GM18508 (cell line): ENCODE measurements around the gene SLC4A3.
A peak's percentile ranks its signal among the peaks of the same experiment; 100 is the strongest.

Experiments
- ATAC-seq: cut with Tn5 transposase; IDR thresholded peaks from one replicate; pipeline ENCODE4 v1.9.1; 2021; ENCODE audit warnings: moderate number of reproducible peaks; ENCODE audit not compliant: insufficient read depth, unreplicated experiment

Gene SLC4A3, protein sequence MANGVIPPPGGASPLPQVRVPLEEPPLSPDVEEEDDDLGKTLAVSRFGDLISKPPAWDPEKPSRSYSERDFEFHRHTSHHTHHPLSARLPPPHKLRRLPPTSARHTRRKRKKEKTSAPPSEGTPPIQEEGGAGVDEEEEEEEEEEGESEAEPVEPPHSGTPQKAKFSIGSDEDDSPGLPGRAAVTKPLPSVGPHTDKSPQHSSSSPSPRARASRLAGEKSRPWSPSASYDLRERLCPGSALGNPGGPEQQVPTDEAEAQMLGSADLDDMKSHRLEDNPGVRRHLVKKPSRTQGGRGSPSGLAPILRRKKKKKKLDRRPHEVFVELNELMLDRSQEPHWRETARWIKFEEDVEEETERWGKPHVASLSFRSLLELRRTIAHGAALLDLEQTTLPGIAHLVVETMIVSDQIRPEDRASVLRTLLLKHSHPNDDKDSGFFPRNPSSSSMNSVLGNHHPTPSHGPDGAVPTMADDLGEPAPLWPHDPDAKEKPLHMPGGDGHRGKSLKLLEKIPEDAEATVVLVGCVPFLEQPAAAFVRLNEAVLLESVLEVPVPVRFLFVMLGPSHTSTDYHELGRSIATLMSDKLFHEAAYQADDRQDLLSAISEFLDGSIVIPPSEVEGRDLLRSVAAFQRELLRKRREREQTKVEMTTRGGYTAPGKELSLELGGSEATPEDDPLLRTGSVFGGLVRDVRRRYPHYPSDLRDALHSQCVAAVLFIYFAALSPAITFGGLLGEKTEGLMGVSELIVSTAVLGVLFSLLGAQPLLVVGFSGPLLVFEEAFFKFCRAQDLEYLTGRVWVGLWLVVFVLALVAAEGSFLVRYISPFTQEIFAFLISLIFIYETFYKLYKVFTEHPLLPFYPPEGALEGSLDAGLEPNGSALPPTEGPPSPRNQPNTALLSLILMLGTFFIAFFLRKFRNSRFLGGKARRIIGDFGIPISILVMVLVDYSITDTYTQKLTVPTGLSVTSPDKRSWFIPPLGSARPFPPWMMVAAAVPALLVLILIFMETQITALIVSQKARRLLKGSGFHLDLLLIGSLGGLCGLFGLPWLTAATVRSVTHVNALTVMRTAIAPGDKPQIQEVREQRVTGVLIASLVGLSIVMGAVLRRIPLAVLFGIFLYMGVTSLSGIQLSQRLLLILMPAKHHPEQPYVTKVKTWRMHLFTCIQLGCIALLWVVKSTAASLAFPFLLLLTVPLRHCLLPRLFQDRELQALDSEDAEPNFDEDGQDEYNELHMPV

DNA sequence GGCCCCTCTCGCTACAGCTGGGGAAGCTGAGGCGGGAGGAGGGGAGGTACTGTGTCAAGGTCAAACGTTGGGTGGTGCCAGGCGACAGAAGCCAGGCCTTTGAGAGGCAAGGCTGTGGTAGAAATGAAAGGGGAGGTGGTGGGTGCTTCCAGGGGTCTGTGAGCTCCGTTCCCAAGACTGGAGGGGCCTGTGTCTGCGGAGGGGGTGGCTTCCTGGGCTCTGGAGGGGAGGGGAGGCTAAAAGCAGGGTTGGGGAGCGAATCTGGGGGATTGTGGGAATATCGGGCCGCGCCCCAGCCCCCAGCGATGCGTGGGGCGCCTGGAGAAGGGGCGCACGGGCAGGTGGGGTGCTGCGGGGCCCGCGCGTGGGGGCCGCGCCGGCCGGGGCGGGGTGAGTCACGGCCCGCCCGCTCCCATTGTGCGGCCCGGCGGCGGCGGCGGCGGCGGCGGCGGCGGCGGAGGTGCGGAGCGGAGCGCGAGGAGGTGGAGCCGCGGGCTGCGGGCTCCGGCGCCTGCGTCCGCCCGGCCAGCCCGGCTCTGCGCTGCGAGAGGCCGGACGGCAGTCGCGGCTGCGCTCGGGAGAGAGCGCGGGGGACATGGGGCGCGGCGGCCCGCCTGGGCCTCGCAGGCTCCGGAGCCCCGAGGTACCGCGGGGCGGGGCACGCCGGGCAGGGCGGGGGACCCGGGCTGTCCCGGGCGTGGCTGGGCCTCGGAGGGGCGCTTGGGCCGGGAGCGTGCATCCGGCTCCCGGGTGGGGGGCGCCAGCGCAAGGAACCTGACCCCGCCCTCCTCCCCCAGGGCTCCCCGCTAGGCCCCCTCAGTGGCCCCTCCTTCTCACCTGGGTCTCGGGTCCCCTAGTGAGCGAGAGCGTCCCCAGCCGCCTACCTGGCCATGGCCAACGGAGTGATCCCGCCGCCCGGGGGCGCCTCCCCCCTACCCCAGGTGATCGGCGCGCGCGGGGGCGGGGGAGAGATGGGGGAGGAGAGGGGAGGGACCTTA lies at the start of gene SLC4A3:
TSS of gene SLC4A3 (plus strand) at position 528 of the 998 bp plus-strand sequence. CDS start at position 891, 363 bp downstream.
- no peak for ATAC-seq

DNA sequence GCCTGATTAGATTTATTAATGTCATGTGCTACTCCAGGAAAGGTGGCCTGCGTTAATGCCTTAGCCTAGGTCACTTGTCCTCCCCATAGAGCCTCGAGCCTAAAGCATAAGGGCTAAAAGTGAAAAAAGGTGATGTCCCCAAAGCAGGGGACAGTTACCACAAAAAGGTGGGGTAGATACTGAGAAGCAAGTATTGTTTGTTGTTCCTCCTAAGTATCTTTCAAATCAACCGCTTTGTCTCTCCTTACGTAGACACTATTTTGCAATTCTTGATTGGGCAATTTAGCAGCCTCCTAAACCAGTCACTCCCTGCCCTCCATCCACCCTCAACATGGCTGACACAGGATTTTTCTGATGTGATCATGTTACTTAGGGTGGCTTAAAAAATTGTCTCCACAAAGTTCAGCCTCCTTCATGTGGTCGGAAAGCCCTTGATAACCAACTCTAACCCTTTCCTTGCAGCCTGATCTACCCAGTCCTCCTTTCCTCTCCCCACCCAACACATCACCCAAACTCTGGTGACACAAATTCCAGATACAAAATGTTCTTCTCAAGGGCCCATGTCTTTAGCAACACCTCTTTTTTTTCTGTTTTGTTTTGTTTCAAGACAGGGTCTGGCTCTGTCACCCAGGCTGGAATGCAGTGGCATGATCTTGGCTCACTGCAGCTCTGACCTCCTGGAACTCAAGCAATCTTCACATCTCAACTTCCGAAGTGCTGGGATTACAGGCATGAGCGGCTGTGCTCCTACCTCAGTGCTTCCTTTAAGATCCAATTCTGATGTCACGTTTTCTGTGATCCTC lies 48.4 kb upstream of the SLC4A3 start:
- no peak for ATAC-seq

GRCh38 chr2:219581346-219581745 lies 46.1 kb upstream of the SLC4A3 start:
- ATAC-seq = no peak

DNA sequence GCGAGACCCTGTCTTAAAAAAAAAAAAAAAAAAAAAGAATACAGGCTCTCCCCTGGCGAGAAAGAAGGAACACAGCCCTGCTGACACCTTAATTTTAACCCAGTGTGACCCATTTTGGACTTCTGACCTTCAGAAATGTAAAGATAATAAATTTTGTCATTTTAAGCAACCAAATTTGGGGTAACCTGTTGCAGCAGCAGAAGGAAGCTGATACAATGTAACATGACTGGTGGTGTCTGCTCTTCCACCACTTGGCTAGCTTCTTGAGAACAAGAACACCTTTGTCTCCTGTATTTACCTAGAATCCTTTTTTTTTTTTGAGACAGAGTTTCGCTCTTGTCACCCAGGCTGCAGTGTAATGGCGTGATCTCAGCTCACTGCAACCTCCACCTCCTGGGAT lies 36.3 kb upstream of the SLC4A3 start:
- no peak for ATAC-seq

- ATAC-seq = no peak
These were observed 34.7 kb upstream of the SLC4A3 start for GRCh38 chr2:219592736-219593135.

DNA sequence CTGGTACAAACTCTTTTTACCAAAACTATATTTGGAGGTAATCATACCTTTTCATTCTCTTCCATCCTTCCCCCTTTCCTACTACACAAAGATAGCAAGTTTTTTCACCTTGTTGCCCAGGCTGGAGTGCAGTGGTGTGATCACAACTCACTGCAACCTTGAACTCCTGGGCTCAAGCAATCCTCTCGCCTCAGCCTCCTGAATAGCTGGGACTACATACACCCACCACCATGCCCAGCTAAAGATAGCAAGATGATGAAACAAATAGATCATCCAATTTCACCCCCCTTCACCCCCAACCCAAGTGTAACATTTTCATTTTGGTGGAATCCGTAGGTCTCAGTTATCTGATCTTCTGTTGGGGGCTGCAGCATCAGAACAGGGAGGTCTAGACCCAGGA lies 34.3 kb upstream of the SLC4A3 start:
- ATAC-seq = no peak

DNA sequence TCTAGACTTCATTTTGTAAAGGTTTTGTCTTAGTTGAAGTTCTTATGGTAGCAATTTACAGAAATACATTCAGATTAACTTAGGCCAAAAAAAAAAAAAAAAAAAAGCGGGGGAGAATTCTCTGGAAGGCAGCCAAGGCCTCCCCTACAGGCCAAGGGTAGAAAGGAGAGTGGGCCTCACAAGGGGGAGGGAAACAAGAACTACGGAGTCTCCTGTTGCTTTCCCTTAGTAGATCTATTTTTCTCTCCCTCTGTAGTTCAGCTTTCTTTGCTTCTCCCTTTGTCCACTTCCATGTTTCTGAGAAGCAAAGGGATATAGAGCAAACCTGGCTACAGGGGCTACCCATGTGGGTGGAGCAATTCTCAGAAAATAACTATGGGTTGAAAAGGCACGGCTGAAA lies 32.2 kb upstream of the SLC4A3 start:
- no peak for ATAC-seq

GRCh38 chr2:219596954-219597551 lies 30.4 kb upstream of the SLC4A3 start:
- ATAC-seq = peak; percentile 6

- ATAC-seq = peak; percentile 73
These were observed 29.7 kb upstream of the SLC4A3 start, which contains the start of gene STK11IP for GRCh38 chr2:219597552-219598307. Gene STK11IP (plus strand): TSS chr2:219597857. CDS start chr2:219598120, 263 bp downstream.

DNA sequence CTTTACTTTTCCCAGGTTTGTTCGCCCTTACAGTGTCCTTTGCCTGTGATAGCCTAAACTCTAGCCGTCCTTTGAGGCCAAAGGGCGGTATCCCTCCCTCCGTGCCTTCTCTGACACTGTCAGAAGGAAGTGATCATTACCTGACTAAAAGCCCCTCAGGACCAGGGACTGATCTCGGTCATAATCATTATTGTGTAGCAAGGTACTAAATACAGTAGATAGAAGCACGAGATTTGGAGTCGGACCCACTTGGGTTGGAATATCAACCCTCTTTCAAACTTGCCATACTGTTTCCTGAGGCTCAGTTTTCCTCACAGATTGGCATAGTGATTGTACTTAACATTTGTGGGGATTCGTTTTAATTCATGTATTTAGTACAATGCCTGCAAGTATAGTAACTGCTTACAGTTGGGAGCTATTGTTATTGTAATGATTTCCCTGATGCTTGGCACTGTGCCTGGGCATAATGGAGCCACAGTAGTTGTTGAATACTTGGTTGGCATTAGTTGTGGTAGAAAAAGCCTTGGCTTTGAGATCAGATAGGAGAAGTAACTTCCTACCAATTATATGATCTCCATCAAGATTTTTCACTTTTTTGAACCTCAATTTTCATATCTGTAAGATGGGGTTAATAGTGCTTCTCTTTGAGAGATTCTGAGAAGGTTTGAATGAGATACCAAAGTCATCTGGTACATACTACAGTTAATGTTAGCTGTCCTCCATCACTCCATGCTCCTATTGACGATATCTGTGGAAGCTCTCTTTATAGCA lies 28.9 kb upstream of the SLC4A3 start:
- peak; percentile 20 for ATAC-seq

GRCh38 chr2:219603771-219604170 lies 23.7 kb upstream of the SLC4A3 start:
- no peak for ATAC-seq

GRCh38 chr2:219605607-219605954 lies 21.8 kb upstream of the SLC4A3 start:
- no peak for ATAC-seq

DNA sequence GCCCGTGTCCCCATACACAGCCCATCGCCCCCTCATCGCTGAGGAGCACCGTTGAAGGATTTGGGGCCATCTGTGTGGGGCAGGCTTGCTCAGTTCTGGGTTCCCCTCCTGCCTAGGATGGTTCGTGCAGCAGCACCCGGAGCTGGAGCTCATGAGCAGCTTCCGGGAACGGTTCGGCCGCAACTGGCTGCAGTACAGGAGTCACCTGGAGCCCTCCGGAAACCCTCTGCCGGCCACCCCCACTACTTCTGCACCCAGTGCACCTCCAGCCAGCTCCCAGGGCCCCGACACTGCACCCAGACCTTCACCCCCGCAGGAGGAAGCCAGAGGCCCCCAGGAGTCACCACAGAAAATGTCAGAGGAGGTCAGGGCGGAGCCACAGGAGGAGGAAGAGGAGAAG lies 19.5 kb upstream of the SLC4A3 start:
- no peak for ATAC-seq

DNA sequence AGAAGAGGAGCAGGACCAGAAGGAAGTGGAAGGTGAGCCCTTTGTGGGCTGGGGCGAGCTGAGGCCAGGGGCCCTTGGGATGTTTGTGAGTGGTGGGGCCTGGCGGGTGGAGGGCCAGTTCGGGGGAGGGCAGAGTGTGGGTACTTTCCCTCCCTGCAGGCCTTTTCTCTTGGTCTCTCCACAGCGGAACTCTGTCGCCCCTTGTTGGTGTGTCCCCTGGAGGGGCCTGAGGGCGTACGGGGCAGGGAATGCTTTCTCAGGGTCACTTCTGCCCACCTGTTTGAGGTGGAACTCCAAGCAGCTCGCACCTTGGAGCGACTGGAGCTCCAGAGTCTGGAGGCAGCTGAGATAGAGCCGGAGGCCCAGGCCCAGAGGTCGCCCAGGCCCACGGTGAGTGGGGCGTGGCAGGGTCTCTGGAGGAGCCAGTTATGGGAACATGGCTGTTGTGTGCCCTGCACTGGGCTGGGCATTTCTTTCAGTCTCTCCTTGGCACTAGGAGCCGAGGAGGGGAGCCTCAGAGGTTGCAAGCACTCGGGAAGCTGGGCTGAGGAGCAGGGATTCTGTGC lies 18.9 kb upstream of the SLC4A3 start:
- ATAC-seq = no peak

DNA sequence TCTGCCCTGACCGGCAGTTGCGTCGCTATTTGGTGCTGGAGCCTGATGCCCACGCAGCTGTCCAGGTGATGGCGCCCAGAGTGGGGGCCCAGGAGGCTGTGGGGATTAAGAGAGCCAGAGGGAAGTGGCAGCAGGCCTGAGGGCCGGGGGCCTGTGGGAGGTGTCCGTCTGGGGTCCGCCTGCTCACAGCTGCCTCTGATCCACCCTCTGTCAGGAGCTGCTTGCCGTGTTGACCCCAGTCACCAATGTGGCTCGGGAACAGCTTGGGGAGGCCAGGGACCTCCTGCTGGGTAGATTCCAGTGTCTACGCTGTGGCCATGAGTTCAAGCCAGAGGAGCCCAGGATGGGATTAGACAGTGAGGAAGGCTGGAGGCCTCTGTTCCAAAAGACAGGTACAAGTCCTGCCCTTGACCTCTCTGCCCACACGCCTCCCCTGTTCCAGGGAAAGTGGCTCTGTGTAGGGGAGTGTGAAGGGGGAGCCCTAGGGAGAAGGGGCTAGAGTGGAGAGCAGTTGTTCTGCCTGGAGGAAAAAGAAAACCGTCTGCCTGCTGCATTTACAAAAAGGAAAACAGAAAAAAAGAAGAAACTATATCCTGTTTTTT lies 18.2 kb upstream of the SLC4A3 start:
- ATAC-seq = no peak

GRCh38 chr2:219611306-219611705 lies 16.1 kb upstream of the SLC4A3 start:
- no peak for ATAC-seq
